ENCODE results near the gene GANC. TPM values are rescaled to one million over a fixed set of nuclear protein-coding genes. Genes with fewer than 3 reads are reported as not detected.

Gene GANC
- total and polyA plus RNA-seq, 2 experiments from 2014 or later: 7.4 to 12.6 TPM

- peaks cover 24% of the 10 kb centered on the region for H3K4me1 ChIP-seq (ENCODE audit: insufficient read depth)
- H3K9me3 Mint-ChIP-seq: peaks cover 14% of the 10 kb centered on the region
- peaks cover 6% of the 10 kb centered on the region for H3K36me3 Mint-ChIP-seq (ENCODE audit: low read depth)
Observed at GRCh38 chr15:42364529-42364928, 91.5 kb downstream of the GANC start.

GRCh38 chr15:42365921-42366550, 93.0 kb downstream of the GANC start:
- Mint-ChIP-seq H3K27me3 (ENCODE audit: insufficient read depth, low read depth, poor library complexity) (peaks cover 3% of the 10 kb centered on the region), H3K27ac (no peak overlapping the region), H3K9me3 (peaks cover 18% of the 10 kb centered on the region), H3K36me3 (ENCODE audit: low read depth) (peaks cover 11% of the 10 kb centered on the region), H3K4me3 (no peak overlapping the region), H3K4me1 (peaks cover 14% of the 10 kb centered on the region)
- Histone ChIP-seq H3K4me3 (no peak overlapping the region), H3F3A (replicated peaks; ENCODE audit: low read depth) (no peaks in the 10 kb centered on the region), H3K4me1 (ENCODE audit: insufficient read depth) (peaks cover 19% of the 10 kb centered on the region), H3K27me3 (ENCODE audit: insufficient read depth) (no peaks in the 10 kb centered on the region), H3K9me2 (ENCODE audit: insufficient read depth) (peaks cover 31% of the 10 kb centered on the region), H3K4me2 (no peak overlapping the region), H3K36me3 (ENCODE audit: insufficient read depth) (no peaks in the 10 kb centered on the region; the same call in 1 of the 2 replicates), H4K20me1 (replicated peaks; ENCODE audit: insufficient read depth) (no peaks in the 10 kb centered on the region), H3K79me2 (replicated peaks; ENCODE audit: insufficient read depth) (no peaks in the 10 kb centered on the region), H3K27ac (ENCODE audit: low read depth) (no peak overlapping the region), H2AFZ (no peak overlapping the region)
- DNase-seq (ENCODE audit: low spot score) (no peak), ATAC-seq (no peak)
- TF ChIP-seq NANOG (IDR thresholded peaks at IDR 0.05; ENCODE audit: borderline replicate concordance) (no peak), EZH2 (IDR thresholded peaks at IDR 0.05; ENCODE audit: low read depth, unreplicated experiment) (no peak), ETS1 (IDR thresholded peaks at IDR 0.05) (no peak), ZNF331 (CRISPR knock-in tag; IDR thresholded peaks at IDR 0.05; ENCODE audit: low read depth) (no peak), POLR2AphosphoS5 (IDR thresholded peaks at IDR 0.05; ENCODE audit: low read depth) (no peak), ZNF114 (CRISPR knock-in tag; IDR thresholded peaks at IDR 0.05) (no peak), REST (IDR thresholded peaks at IDR 0.05; ENCODE audit: unreplicated experiment) (no peak), JUNB (IDR thresholded peaks at IDR 0.05; ENCODE audit: unreplicated experiment) (no peak), EZH2phosphoT487 (IDR thresholded peaks at IDR 0.05; ENCODE audit: unreplicated experiment) (no peak), STAT1 (IDR thresholded peaks at IDR 0.05; ENCODE audit: unreplicated experiment) (no peak)

More at GRCh38 chr15:42364529-42364928, 91.5 kb downstream of the GANC start:
- H3K79me2 ChIP-seq (replicated peaks; ENCODE audit: insufficient read depth): no peaks in the 10 kb centered on the region
- Mint-ChIP-seq H3K4me1 (peaks cover 20% of the 10 kb centered on the region), H3K4me3 (no peak overlapping the region), H3K27ac (no peak overlapping the region), H3K27me3 (ENCODE audit: insufficient read depth, low read depth, poor library complexity) (peaks cover 7% of the 10 kb centered on the region)
- ATAC-seq (no peak), DNase-seq (ENCODE audit: low spot score) (no peak)
- no peak for TF ChIP-seq REST (IDR thresholded peaks at IDR 0.05; ENCODE audit: unreplicated experiment)
- no peak for TF ChIP-seq POLR2AphosphoS5 (IDR thresholded peaks at IDR 0.05; ENCODE audit: low read depth)
- no peak for TF ChIP-seq JUNB (IDR thresholded peaks at IDR 0.05; ENCODE audit: unreplicated experiment)
- no peak for TF ChIP-seq CREB1 (CRISPR knock-in tag; IDR thresholded peaks at IDR 0.05; ENCODE audit: low read depth)
- H3K4me3 ChIP-seq: no peak overlapping the region
- H3K9me2 ChIP-seq (ENCODE audit: insufficient read depth): peaks cover 31% of the 10 kb centered on the region
- no peak overlapping the region for H3K27ac ChIP-seq (ENCODE audit: low read depth)
- H3K36me3 ChIP-seq (ENCODE audit: insufficient read depth): no peaks in the 10 kb centered on the region; the same call in 1 of the 2 replicates
- no peak overlapping the region for H3K4me2 ChIP-seq
- no peaks in the 10 kb centered on the region for H4K20me1 ChIP-seq (replicated peaks; ENCODE audit: insufficient read depth)
- H2AFZ ChIP-seq: no peak overlapping the region
- no peaks in the 10 kb centered on the region for H3F3A ChIP-seq (replicated peaks; ENCODE audit: low read depth)
- H3K27me3 ChIP-seq (ENCODE audit: insufficient read depth): no peaks in the 10 kb centered on the region

All from GM23338 (cell line).